WTC11 (cell line): ENCODE results near the gene CELSR3. TPM values are rescaled to one million over a fixed set of nuclear protein-coding genes. Genes with fewer than 3 reads are reported as not detected.

ENCODE experiments used
- ARID4B ChIP-seq: sonication (generic); formaldehyde crosslinking; IDR thresholded peaks from 2 replicates; pipeline ENCODE4 v1.8.0; 2023; ENCODE audit warnings: missing genetic modification reagents, mild to moderate bottlenecking, borderline replicate concordance
- ATF1 ChIP-seq: sonication (generic); formaldehyde crosslinking; IDR thresholded peaks from 2 replicates; pipeline ENCODE4 v1.8.1; 2023; ENCODE audit warnings: mild to moderate bottlenecking, moderate library complexity, missing genetic modification reagents
- ATF2 ChIP-seq: sonication (generic); formaldehyde crosslinking; IDR thresholded peaks from 2 replicates; pipeline ENCODE4 v1.8.1; 2022; ENCODE audit warnings: low read depth, missing genetic modification reagents, borderline replicate concordance
- E2F1 ChIP-seq: sonication (generic); formaldehyde crosslinking; IDR thresholded peaks from 2 replicates; pipeline ENCODE4 v1.8.0; 2022; ENCODE audit warnings: mild to moderate bottlenecking, missing genetic modification reagents
- E2F4 ChIP-seq: sonication (generic); formaldehyde crosslinking; IDR thresholded peaks from 2 replicates; pipeline ENCODE4 v1.8.1; 2022; ENCODE audit warnings: low read depth, mild to moderate bottlenecking, moderate library complexity, missing genetic modification reagents, borderline replicate concordance
- E2F5 ChIP-seq: sonication (generic); formaldehyde crosslinking; IDR thresholded peaks from 2 replicates; pipeline ENCODE4 v1.8.1; 2022; ENCODE audit warnings: mild to moderate bottlenecking, moderate library complexity, missing genetic modification reagents
- EMX1 ChIP-seq: fragments of 250-450 bp; sonication (Bioruptor Pico); IDR thresholded peaks from 2 replicates; pipeline ENCODE4 v1.8.0; 2021; ENCODE audit warnings: mild to moderate bottlenecking
- ESRRA ChIP-seq: sonication (generic); formaldehyde crosslinking; IDR thresholded peaks from 2 replicates; pipeline ENCODE4 v1.8.1; 2022; ENCODE audit warnings: mild to moderate bottlenecking, missing genetic modification reagents, borderline replicate concordance
- ETV6 ChIP-seq: sonication (generic); formaldehyde crosslinking; IDR thresholded peaks from 2 replicates; pipeline ENCODE4 v1.8.1; 2022; ENCODE audit warnings: mild to moderate bottlenecking, missing genetic modification reagents
- FOXJ3 ChIP-seq: sonication (generic); formaldehyde crosslinking; IDR thresholded peaks from 2 replicates; pipeline ENCODE4 v1.9.0; 2021; ENCODE audit warnings: missing genetic modification reagents, mild to moderate bottlenecking, borderline replicate concordance
- FOXP1 ChIP-seq: sonication (generic); formaldehyde crosslinking; IDR thresholded peaks from 2 replicates; pipeline ENCODE4 v1.8.0; 2022; ENCODE audit warnings: missing genetic modification reagents, mild to moderate bottlenecking, moderate library complexity, borderline replicate concordance
- IRF2 ChIP-seq: sonication (generic); formaldehyde crosslinking; IDR thresholded peaks from 2 replicates; pipeline ENCODE4 v1.8.0; 2022; ENCODE audit warnings: low read depth, missing genetic modification reagents, borderline replicate concordance
- JAZF1 ChIP-seq: fragments of 250-450 bp; sonication (Bioruptor Pico); IDR thresholded peaks from 2 replicates; pipeline ENCODE4 v1.9.0; 2021; ENCODE audit warnings: moderate library complexity, mild to moderate bottlenecking, inconsistent platforms
- KAT7 ChIP-seq: sonication (generic); formaldehyde crosslinking; IDR thresholded peaks from 2 replicates; pipeline ENCODE4 v1.8.1; 2023; ENCODE audit warnings: missing genetic modification reagents, mild to moderate bottlenecking, borderline replicate concordance
- SOX15 ChIP-seq: fragments of 250-450 bp; sonication (Bioruptor Pico); IDR thresholded peaks from 2 replicates; pipeline ENCODE4 v1.9.0; 2021; ENCODE audit warnings: mild to moderate bottlenecking
- SP1 ChIP-seq: sonication (generic); formaldehyde crosslinking; conservative IDR thresholded peaks from 2 replicates; pipeline ENCODE4 v1.8.1; 2022; ENCODE audit warnings: missing genetic modification reagents
- TEAD1 ChIP-seq: sonication (generic); formaldehyde crosslinking; IDR thresholded peaks from 2 replicates; pipeline ENCODE4 v1.8.0; 2022; ENCODE audit warnings: mild to moderate bottlenecking, missing genetic modification reagents
- TP53 ChIP-seq: sonication (generic); formaldehyde crosslinking; IDR thresholded peaks from 2 replicates; pipeline ENCODE4 v1.8.1; 2023; ENCODE audit warnings: mild to moderate bottlenecking, missing genetic modification reagents
- ZBTB21 ChIP-seq: sonication (generic); formaldehyde crosslinking; IDR thresholded peaks from 2 replicates; pipeline ENCODE4 v1.8.1; 2023; ENCODE audit warnings: mild to moderate bottlenecking, missing genetic modification reagents, borderline replicate concordance
- ZMAT4 ChIP-seq: fragments of 250-450 bp; sonication (Bioruptor Pico); IDR thresholded peaks from 2 replicates; pipeline ENCODE4 v1.9.0; 2021; ENCODE audit warnings: mild to moderate bottlenecking
- ZNF121 ChIP-seq: sonication (generic); formaldehyde crosslinking; IDR thresholded peaks from 2 replicates; pipeline ENCODE4 v1.8.0; 2023; ENCODE audit warnings: missing genetic modification reagents
- ZNF219 ChIP-seq: sonication (generic); formaldehyde crosslinking; IDR thresholded peaks from 2 replicates; pipeline ENCODE4 v1.8.0; 2023; ENCODE audit warnings: missing genetic modification reagents, mild to moderate bottlenecking, borderline replicate concordance
- ZNF232 ChIP-seq: sonication (generic); formaldehyde crosslinking; IDR thresholded peaks from 2 replicates; pipeline ENCODE4 v1.8.0; 2022; ENCODE audit warnings: mild to moderate bottlenecking, missing genetic modification reagents
- ZNF396 ChIP-seq: fragments of 250-450 bp; sonication (Bioruptor Pico); IDR thresholded peaks from 2 replicates; pipeline ENCODE4 v1.8.0; 2021; ENCODE audit warnings: mild to moderate bottlenecking, moderate library complexity, borderline replicate concordance
- ZNF671 ChIP-seq: fragments of 250-450 bp; sonication (Bioruptor Pico); IDR thresholded peaks from 2 replicates; pipeline ENCODE4 v1.8.0; 2021; ENCODE audit warnings: mild to moderate bottlenecking
- total RNA-seq: library from RNA; stranded (reverse); gene quantifications from 3 replicates; pipeline ENCODE4 v1.2.3, GENCODE V29; 2021
- TF ChIP-seq, protein P1 (sequence below): fragments of 200-600 bp; IDR thresholded peaks from 2 replicates; pipeline ENCODE4 v1.8.0; 2022; ENCODE audit warnings: antibody characterized with exemption
- TF ChIP-seq, protein P2 (sequence below): fragments of 250-450 bp; sonication (Bioruptor Pico); IDR thresholded peaks from 2 replicates; pipeline ENCODE4 v1.9.0; 2021; ENCODE audit warnings: moderate library complexity, mild to moderate bottlenecking, inconsistent platforms, borderline replicate concordance

The CELSR3 gene
- total RNA-seq, 1 experiment from 2014 or later, result 27.9 TPM

DNA sequence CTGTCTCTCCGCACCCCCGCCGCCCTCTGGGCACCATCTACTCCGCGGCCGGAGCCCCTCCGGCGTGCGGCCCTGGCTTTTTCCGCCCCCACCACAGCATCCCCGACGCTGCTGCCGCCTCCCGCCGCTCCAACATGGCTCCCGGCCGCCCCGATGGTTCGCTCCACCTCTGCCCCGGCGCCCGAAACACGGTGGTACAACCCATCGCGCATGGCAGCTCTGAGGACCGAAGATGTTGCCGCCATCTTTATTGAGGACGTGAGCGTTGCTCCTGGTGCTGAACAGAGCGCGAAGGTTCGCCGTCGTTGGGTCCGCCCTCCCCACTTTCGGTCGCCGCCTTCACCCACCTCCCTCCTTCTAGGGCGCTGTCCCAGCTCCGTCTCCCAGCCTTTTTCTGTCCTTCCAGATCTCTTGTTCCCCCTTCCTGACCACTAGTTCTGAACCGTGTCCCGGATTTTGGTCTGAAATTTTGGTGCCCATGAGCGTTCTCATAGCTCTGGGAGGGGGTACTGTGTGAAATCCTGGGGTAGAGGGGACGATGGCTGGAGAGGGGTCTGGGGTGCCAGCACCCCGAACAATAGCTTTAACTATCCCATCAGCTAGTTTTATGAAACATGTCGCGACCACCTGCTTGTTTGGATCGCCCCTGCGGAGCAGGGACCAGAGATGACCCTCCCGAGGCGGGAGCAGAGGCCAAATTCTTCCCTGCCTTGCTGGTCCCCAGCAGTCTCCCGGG lies at the start of gene CELSR3 (continued):
- peak; percentile 54; the same call in 1 of the 2 replicates for TF ChIP-seq ETV6
- no peak for TF ChIP-seq E2F1 (CRISPR knock-in tag)
- no peak for TF ChIP-seq JAZF1
- TF ChIP-seq, protein P1, sequence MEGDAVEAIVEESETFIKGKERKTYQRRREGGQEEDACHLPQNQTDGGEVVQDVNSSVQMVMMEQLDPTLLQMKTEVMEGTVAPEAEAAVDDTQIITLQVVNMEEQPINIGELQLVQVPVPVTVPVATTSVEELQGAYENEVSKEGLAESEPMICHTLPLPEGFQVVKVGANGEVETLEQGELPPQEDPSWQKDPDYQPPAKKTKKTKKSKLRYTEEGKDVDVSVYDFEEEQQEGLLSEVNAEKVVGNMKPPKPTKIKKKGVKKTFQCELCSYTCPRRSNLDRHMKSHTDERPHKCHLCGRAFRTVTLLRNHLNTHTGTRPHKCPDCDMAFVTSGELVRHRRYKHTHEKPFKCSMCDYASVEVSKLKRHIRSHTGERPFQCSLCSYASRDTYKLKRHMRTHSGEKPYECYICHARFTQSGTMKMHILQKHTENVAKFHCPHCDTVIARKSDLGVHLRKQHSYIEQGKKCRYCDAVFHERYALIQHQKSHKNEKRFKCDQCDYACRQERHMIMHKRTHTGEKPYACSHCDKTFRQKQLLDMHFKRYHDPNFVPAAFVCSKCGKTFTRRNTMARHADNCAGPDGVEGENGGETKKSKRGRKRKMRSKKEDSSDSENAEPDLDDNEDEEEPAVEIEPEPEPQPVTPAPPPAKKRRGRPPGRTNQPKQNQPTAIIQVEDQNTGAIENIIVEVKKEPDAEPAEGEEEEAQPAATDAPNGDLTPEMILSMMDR, result no peak
- TF ChIP-seq ARID4B (CRISPR knock-in tag), result peak; percentile 4
- TF ChIP-seq TEAD1 (CRISPR knock-in tag), result no peak
- TF ChIP-seq ESRRA, result no peak
- TF ChIP-seq ZNF121, result 0 out of 2 replicates have a peak, but pooled peaks have one; percentile 6
- no peak; the same call in 1 of the 2 replicates for TF ChIP-seq E2F4
- TF ChIP-seq TP53 (CRISPR knock-in tag), result no peak
- no peak for TF ChIP-seq FOXJ3 (CRISPR knock-in tag)
- TF ChIP-seq KAT7 (CRISPR knock-in tag), result 0 out of 2 replicates have a peak, but pooled peaks have one; percentile 32
- no peak for TF ChIP-seq ATF1 (CRISPR knock-in tag)
- TF ChIP-seq IRF2 (CRISPR knock-in tag), result no peak
- peak; percentile 69; the same call in 1 of the 2 replicates for TF ChIP-seq ZNF671 (CRISPR knock-in tag)
- TF ChIP-seq SP1 (CRISPR knock-in tag), result no peak
- TF ChIP-seq, protein P2, sequence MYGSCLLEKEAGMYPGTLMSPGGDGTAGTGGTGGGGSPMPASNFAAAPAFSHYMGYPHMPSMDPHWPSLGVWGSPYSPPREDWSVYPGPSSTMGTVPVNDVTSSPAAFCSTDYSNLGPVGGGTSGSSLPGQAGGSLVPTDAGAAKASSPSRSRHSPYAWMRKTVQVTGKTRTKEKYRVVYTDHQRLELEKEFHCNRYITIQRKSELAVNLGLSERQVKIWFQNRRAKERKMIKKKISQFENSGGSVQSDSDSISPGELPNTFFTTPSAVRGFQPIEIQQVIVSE, result no peak
- TF ChIP-seq SOX15 (CRISPR knock-in tag), result no peak
- TF ChIP-seq ZNF219 (CRISPR knock-in tag), result no peak
- TF ChIP-seq ZMAT4 (CRISPR knock-in tag), result no peak
- TF ChIP-seq E2F5, result peak; percentile 73; the same call in 1 of the 2 replicates
- TF ChIP-seq ZNF232, result no peak
- TF ChIP-seq ATF2 (CRISPR knock-in tag), result no peak; the same call in 1 of the 2 replicates
- TF ChIP-seq ZBTB21 (CRISPR knock-in tag), result peak; percentile 73; the same call in 1 of the 2 replicates
- no peak; the same call in 1 of the 2 replicates for TF ChIP-seq EMX1
- no peak for TF ChIP-seq ZNF396 (CRISPR knock-in tag)
- no peak for TF ChIP-seq FOXP1 (CRISPR knock-in tag)
